ENCODE measurements around the gene PRKCSH. TPM values are rescaled to one million over a fixed set of nuclear protein-coding genes. Genes with fewer than 3 reads are reported as not detected.
A peak's percentile ranks its signal among the peaks of the same experiment; 100 is the strongest.

Gene PRKCSH
- total RNA-seq, 4 donors from 2014 or later: 81.0 to 141 (median 98.7) TPM

- TF ChIP-seq EP300 (IDR thresholded peaks at IDR 0.05): no peak
- TF ChIP-seq CTCF (IDR thresholded peaks at IDR 0.05): no peak
- TF ChIP-seq POLR2A (IDR thresholded peaks at IDR 0.05; ENCODE audit: low read depth): no peak
- no peak for TF ChIP-seq POLR2AphosphoS5 (IDR thresholded peaks at IDR 0.05)
- DNase-seq (ENCODE audit: extremely low spot score): no peak
- Histone ChIP-seq H3K4me1 (peaks cover 0 to 5% (median 4%) of the 10 kb centered on the region in 4 donors), H3K9me3 (no peaks in the 10 kb centered on the region), H3K27ac (replicated peaks in 1 of 4) (no peak overlapping the region), H3K27me3 (no peaks in the 10 kb centered on the region), H3K36me3 (peaks cover 17 to 89% (median 67%) of the 10 kb centered on the region in 4 donors), H3K4me3 (no peak overlapping the region)
- WGBS: 96% methylated on average over 19 of the region's 27 CpGs
- intact Hi-C loops (cut with DNase I): no loop called here
These were observed 59.3 kb downstream of the PRKCSH start for GRCh38 chr19:11494634-11495285.

- Histone ChIP-seq H3K27ac (replicated peaks in 1 of 4) (no peak overlapping the region), H3K4me1 (peaks cover 0 to 5% (median 4%) of the 10 kb centered on the region in 4 donors), H3K36me3 (peaks cover 17 to 82% (median 60%) of the 10 kb centered on the region in 4 donors), H3K27me3 (no peaks in the 10 kb centered on the region), H3K4me3 (no peak overlapping the region), H3K9me3 (no peaks in the 10 kb centered on the region)
- no peak for TF ChIP-seq CTCF (IDR thresholded peaks at IDR 0.05)
- TF ChIP-seq POLR2A (IDR thresholded peaks at IDR 0.05; ENCODE audit: low read depth): no peak
- no peak for TF ChIP-seq EP300 (IDR thresholded peaks at IDR 0.05)
- no peak for TF ChIP-seq POLR2AphosphoS5 (IDR thresholded peaks at IDR 0.05)
- no peak for DNase-seq (ENCODE audit: extremely low spot score)
- 85% methylated on average over 10 of the region's 10 CpGs for WGBS
- intact Hi-C loops (cut with DNase I): no loop called here
These were observed 60.0 kb downstream of the PRKCSH start for GRCh38 chr19:11495481-11495880.

- intact Hi-C loops (cut with DNase I): loop anchor here (1.0 kb wide), 1 partner anchor 91 kb away; no protein-coding TSS in a partner anchor
- Histone ChIP-seq H3K36me3 (peaks cover 17 to 82% (median 57%) of the 10 kb centered on the region in 4 donors), H3K27me3 (no peaks in the 10 kb centered on the region), H3K4me3 (no peak overlapping the region), H3K27ac (replicated peaks in 1 of 4) (no peak overlapping the region), H3K9me3 (no peaks in the 10 kb centered on the region), H3K4me1 (peaks cover 0 to 5% (median 4%) of the 10 kb centered on the region in 4 donors)
- 94% methylated on average over 17 of the region's 22 CpGs for WGBS
- no peak for TF ChIP-seq EP300 (IDR thresholded peaks at IDR 0.05)
- DNase-seq (ENCODE audit: extremely low spot score): no peak
These were observed 60.5 kb downstream of the PRKCSH start for GRCh38 chr19:11495885-11496284.

- H3K36me3 ChIP-seq: peaks cover 17 to 80% (median 51%) of the 10 kb centered on the region in 4 donors
- H3K27ac ChIP-seq (replicated peaks in 1 of 4): no peak overlapping the region
- no peak for DNase-seq (ENCODE audit: extremely low spot score)
- TF ChIP-seq POLR2AphosphoS5 (IDR thresholded peaks at IDR 0.05) (peak in 1 of 2 donors; percentile 24), EP300 (IDR thresholded peaks at IDR 0.05) (no peak), CTCF (IDR thresholded peaks at IDR 0.05) (peak; percentile 53 to 74 (median 68)), POLR2A (IDR thresholded peaks at IDR 0.05; ENCODE audit: low read depth) (no peak)
- H3K9me3 ChIP-seq: no peaks in the 10 kb centered on the region
- peaks cover 0 to 5% (median 4%) of the 10 kb centered on the region in 4 donors for H3K4me1 ChIP-seq
- intact Hi-C loops (cut with DNase I): loop anchor here (1.0 kb wide), 1 partner anchor 91 kb away; no protein-coding TSS in a partner anchor
- H3K4me3 ChIP-seq: no peak overlapping the region
- no peaks in the 10 kb centered on the region for H3K27me3 ChIP-seq
- 77% methylated on average over 9 of the region's 17 CpGs for WGBS
These were observed 61.1 kb downstream of the PRKCSH start for GRCh38 chr19:11496391-11497163.

GRCh38 chr19:11499220-11499726 is 63.8 kb downstream of the PRKCSH start:
- intact Hi-C loops (cut with DNase I): no loop called here
- H3K9me3 ChIP-seq: no peaks in the 10 kb centered on the region
- peaks cover 0 to 8% (median 5%) of the 10 kb centered on the region in 4 donors for H3K4me1 ChIP-seq
- H3K4me3 ChIP-seq: no peak overlapping the region
- no peak for DNase-seq (ENCODE audit: extremely low spot score)
- WGBS: 91% methylated on average over 4 of the region's 6 CpGs
- H3K27me3 ChIP-seq: no peaks in the 10 kb centered on the region
- H3K27ac ChIP-seq (replicated peaks in 1 of 4): no peak overlapping the region
- peaks cover 8 to 68% (median 39%) of the 10 kb centered on the region in 4 donors for H3K36me3 ChIP-seq
- TF ChIP-seq EP300 (IDR thresholded peaks at IDR 0.05) (no peak), POLR2AphosphoS5 (IDR thresholded peaks at IDR 0.05) (no peak), CTCF (IDR thresholded peaks at IDR 0.05) (no peak), POLR2A (IDR thresholded peaks at IDR 0.05; ENCODE audit: low read depth) (no peak)

Measured in esophagus muscularis mucosa (tissue), 4 donors.